Subcutaneous adipose tissue (tissue), 4 donors: ENCODE results near the gene NOTCH1. TPM values are rescaled to one million over a fixed set of nuclear protein-coding genes. Genes with fewer than 3 reads are reported as not detected.

Experiments used
- total RNA-seq, 4 donors: library from RNA; depleted of rRNA; stranded (reverse); fragments of >200 nt; gene quantifications; one replicate each; pipeline ENCODE4 v1.1.0, GENCODE V29; 2016
- TF ChIP-seq, protein P1 (sequence below): fragments of 450-650 bp; IDR thresholded peaks from one replicate; pipeline ENCODE4 v1.5.1; 2016; ENCODE audit warnings: low read depth, mild to moderate bottlenecking, control low read depth, antibody characterized with exemption, moderate library complexity

The NOTCH1 gene
- total RNA-seq, 4 donors from 2014 or later = 18.0 to 94.4 (median 21.3) TPM

- TF ChIP-seq, protein P1, sequence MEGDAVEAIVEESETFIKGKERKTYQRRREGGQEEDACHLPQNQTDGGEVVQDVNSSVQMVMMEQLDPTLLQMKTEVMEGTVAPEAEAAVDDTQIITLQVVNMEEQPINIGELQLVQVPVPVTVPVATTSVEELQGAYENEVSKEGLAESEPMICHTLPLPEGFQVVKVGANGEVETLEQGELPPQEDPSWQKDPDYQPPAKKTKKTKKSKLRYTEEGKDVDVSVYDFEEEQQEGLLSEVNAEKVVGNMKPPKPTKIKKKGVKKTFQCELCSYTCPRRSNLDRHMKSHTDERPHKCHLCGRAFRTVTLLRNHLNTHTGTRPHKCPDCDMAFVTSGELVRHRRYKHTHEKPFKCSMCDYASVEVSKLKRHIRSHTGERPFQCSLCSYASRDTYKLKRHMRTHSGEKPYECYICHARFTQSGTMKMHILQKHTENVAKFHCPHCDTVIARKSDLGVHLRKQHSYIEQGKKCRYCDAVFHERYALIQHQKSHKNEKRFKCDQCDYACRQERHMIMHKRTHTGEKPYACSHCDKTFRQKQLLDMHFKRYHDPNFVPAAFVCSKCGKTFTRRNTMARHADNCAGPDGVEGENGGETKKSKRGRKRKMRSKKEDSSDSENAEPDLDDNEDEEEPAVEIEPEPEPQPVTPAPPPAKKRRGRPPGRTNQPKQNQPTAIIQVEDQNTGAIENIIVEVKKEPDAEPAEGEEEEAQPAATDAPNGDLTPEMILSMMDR = no peak
Measured at GRCh38 chr9:136584401-136584932, 38.6 kb upstream of the NOTCH1 start.

- TF ChIP-seq, protein P1 = no peak
Measured at GRCh38 chr9:136582977-136583735, 37.3 kb upstream of the NOTCH1 start.

DNA sequence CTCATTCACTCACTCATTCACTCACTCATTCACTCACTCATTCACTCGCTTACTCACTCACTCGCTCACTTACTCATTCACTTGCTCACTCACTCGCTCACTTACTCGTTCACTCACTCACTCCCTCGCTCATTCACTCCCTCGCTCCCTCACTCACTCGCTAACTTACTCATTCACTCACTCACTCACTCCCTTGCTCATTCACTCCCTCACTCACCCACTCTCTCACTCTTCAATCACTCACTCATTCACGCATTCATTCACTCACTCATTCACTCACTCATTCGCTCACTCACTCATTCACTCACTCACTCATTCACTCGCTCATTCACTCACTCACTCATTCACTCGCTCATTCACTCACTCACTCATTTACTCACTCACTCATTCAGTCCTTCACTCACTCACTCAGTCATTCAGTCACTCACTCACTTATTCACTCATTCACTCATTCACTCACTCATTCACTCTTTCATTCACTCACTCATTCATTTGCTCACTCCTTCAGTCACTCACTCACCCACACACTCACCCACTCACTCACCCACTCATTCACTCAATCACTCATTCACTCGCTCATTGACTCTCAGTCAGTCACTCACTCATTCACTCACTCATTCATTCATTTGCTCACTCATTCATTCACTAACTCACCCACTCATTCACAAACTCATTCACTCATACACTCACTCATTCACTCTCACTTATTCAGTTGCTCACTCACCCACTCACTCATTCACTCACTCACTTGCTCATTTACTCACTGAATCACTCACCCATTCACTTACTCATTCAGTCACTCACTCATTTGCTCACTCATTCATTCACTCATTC is 36.0 kb upstream of the NOTCH1 start:
- TF ChIP-seq, protein P1 = no peak

GRCh38 chr9:136578915-136579649 is 33.2 kb upstream of the NOTCH1 start:
- TF ChIP-seq, protein P1 = no peak

DNA sequence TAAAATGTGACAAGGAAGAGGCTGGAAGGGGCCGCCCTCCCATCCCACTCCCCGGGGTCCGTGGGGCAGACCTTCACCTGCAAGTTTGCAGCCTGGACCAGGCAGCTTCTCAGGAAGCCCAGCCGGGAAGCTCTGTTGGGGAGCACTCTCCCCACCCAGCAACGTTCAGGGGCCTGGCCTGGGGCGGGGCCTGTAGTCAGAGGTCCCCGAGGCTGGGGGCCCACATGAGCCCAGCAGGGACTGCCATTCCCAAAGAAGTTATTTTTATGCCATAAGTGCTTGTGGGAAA is 32.7 kb upstream of the NOTCH1 start:
- TF ChIP-seq, protein P1 = no peak

- TF ChIP-seq, protein P1 = no peak
Measured at GRCh38 chr9:136577941-136578625, 32.2 kb upstream of the NOTCH1 start.
